HS-5 (cell line): ENCODE results near the gene RNF166.

Source experiments
- DNase-seq: peaks from one replicate; pipeline ENCODE4 v3.0.0-alpha.2; 2012; ENCODE audit warnings: low read depth

The RNF166 gene

GRCh38 chr16:88706965-88707826, 988 bp upstream of the RNF166 start:
- no peak for DNase-seq

DNA sequence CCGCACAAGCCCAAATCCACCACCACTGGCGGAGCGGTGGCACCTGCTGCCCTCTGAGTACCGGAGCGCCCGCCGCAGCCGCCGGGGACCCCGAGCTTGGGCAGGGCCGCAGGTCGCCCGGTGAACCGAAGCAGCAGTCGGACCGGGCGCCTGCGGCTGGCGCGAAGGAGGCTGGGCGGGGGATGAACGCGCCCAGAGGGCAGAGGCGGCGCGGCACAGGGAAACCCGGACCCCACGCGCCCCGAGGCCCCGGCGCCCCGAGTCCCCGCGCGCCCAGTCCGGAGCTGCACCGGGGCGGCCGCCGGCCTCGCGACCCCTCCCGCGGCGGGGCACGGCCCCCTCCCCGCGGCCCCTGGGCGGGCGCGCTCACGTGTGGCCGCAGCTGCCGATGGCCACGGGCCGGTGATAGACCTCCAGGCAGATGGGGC, 393 bp downstream of the RNF166 start:
- DNase-seq: no peak

GRCh38 chr16:88705076-88705684, 1.0 kb downstream of the RNF166 start:
- no peak for DNase-seq

GRCh38 chr16:88703486-88704309, 2.5 kb downstream of the RNF166 start:
- DNase-seq: no peak

DNA sequence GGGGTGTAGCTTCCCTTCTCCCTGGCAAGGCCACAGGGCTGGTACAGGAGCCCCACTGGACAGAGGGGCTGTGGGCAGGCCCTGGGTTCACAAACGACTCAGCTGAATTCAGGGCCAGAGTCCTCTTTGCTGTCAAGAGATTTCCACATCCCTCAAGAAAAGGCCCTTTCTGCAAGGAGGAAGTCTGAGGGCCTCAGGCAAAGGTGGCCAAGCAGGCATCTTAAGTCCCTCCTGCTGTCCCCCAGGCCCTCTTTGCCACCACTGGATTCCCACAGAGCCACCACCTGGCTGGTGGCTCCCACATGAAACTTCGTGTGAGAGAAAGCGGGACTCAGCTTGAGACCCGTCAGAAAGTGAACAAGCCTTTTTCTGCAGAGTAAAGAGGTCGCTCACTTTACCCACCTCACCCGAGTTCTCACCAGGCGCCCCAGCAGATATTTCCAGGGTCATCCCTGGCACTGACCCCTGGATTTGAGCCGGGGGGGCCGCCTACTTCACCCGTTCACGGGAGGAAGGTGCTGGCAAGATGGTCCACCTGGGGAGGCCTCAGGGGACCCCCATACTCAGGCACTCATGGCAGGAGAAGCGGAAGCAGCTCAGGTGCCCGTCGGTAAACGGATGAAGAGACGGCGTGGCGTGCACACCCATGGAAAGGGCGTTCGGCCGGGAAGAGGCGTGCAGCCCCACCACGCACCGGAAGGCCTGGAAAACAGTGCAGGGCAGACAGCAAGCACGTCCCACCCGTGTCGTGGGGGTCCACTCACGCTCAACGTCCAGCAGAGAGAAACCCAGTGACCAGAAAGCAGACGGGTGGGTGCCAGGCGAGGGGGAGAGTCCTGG, 3.6 kb downstream of the RNF166 start:
- DNase-seq: no peak

DNA sequence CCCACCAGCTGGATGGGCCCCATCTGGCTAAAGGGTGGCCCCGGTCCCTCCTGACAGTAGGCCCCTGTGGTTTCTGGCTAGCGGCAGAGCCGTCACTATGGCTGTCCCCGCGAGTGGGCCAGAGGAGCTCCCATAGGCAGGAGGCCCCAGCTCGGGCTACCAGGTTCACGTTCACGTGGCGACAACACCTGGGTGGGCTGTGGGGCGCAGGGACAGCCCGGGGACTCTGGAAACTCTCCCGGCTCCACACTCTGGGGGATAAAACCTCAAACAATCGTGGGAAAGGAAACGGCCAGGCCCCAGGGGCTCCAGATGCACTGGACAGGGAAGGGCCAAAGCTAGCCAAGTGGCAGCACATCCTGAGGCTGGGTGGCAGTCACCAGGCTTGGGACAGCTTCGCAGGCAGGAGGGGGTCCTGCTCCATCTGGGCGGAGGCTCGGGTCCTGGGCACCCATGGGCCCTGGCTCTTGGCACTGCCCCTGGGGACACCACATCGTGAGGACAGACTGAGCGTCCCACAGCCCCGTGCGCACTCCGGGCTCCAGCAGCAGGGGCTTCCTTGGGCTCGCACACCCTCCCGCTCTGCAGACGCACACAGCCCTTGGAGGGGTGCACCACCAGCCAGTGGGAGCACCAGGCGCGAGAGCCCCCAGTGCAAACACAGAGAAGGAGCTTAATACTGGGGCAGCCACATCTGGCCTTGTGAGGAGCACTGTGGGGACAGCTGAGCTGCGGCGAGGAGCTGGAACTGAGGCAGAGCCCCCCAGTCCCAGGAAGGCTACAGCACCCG, 4.4 kb downstream of the RNF166 start:
- no peak for DNase-seq

GRCh38 chr16:88700636-88701482, 5.3 kb downstream of the RNF166 start:
- DNase-seq: no peak

GRCh38 chr16:88700322-88700635, 5.9 kb downstream of the RNF166 start:
- DNase-seq: no peak

- DNase-seq: no peak
Measured at GRCh38 chr16:88699180-88699579, 7.0 kb downstream of the RNF166 start.

DNA sequence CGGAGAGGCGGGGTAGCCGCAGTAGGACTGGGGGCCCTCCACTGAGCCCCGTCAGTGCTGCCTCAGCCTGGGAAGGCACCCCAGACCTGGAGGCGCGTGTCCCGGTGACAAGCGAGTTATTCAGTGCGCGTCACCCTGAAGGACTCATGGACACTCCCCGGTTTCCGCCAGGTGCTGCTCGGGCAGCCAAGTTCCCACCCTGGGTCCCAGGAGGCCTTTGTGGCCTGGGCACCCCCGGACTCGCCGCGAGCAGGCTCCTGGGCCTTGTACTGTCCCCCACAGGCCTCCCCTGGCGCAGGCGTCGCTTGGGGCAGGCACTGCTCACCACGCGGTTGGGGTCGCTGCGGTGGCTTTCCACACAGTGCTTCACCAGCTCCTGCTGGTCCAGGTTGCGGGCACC, 7.6 kb downstream of the RNF166 start:
- no peak for DNase-seq

DNA sequence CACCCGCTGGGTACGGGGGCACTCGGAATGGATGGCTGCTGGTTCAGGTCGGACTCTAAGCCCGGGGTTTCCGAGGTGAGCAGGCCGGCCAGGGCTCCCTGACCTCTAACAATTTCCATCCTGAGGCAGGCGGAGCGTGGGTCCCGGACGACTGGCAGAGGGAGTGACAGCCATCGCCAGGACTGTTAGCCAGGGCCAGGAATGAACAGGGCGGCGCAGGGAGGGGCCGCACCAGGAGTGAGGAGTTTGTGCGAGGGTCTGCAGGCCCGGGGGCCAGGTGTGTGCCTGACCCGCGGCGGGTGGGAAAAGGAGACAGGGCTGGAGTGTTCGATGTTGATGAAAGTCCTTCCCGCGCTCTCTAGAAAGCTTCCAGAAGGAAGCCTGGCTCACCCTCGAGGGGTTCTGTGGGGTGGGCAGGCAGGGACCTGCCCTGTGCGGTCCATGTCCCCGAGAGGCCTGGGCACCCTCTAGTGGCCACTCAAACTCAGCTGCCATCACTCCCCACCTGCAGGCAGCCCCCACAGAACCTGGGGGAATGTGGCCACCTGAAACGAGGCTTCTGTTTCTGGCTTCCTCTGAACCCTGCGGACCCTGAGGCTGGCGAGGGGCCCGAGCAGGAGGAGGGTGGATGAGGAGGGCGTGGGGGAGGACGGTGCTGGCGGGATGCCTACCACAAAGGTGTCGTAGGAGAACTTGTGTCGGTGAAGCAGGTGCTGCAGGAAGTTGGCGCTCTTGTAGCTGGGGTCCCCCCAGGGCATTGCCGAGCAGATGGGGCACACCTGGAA, 8.2 kb downstream of the RNF166 start:
- no peak for DNase-seq

- DNase-seq: no peak
Measured at GRCh38 chr16:88697116-88697830, 8.9 kb downstream of the RNF166 start.

GRCh38 chr16:88696441-88696840, 9.8 kb downstream of the RNF166 start:
- DNase-seq: no peak

- DNase-seq: no peak
Measured at GRCh38 chr16:88695753-88696152, 10.5 kb downstream of the RNF166 start.

DNA sequence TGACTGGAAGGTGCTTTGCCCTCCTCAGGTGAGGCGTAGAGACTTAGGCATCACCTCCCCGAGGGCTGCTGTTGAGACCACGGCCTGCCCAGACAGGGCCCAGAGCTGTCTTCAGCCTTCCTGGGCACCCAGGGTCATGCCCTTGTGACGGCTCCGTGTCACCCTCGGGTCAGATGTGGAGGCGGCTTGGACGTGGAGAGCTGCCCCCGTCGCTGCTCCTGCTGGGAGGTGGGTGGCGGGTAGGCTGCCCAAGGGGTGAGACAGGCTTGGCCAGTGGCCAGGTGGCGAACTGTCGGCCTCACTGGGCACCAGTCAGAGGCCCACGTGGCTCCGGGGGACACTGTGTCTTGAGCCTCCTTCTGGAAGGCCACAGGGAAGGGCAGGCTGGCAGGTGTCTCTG, 11.0 kb downstream of the RNF166 start:
- DNase-seq: no peak

DNA sequence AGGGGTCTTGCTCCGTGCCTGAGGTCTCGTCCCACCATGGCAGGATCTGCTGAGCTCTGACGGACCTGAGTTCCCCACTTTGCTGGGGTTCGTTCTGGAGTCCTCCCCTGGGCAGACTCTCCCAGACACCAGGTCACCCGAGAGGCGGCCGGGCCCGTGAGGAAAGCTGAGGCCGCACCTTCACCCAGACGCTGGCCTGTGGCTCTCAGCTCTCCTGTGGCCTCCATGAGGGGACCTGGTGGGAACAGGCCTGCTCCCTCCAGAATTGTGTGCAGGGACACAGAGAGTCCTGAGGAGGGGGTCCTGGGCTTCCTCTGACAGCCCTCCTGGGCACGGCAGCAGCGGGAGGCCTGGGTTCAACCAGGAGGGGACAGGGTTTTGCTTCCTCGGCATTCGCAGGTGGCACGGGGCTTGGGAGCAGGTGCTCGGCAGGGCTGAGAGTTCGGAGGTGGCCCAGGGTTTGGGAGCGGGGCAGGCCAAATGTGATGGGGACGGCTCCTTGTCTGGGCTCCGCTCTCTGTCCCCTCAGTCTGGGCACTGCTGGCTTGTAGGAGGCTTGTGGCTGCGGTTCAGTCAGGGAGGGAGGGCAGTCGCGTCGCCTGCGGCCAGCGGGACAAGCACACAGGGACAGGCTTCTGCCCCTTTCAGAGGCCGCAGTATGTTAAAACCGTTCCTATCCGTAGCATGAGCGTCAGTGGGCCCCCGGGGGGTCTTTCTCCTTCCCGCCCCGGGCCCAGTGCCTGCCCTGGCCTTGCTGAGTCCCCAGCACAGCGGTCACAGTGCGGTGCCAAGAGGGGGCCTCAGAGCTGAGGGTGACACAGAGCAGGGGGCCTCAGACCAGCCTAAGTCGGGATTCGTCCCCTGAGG, 11.8 kb downstream of the RNF166 start:
- DNase-seq: no peak

DNA sequence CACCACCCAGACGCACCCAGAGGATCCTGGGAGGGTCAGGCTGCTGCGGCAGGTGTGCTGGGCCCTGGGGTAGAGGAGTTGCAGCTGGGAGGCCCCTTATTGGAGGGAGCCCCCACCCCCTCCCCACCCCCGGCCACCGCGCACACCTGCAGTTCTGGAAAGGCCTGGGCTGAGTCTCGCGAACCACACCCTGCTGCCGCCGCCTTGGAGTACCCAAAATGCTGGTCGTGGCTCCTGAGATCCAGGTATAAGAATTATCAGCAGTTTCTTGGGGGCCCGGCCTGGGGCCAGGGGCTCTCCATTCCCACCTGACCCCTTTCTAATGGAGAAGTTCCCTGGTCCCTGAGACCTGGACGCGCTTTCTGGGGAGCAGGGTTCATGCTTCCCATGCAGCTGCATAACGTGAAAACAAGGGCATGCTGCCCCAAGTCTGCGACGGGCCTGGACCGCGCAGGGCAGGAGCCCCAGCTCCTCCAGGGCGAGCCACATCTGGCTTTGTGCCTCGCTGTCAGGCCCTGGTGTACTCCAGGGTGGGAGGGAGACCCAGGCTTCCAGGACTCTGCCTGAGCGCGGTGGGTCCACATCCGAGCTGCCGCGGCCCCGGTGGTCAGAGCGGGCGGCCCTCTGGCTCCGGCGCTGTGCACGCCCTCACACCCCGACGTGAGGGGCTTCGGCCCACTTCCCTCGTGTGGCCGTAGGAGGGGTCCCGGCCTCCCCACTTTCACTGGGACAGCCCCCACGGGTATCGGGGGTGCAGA, 12.6 kb downstream of the RNF166 start:
- no peak for DNase-seq
